Measurements from ENCODE around the gene PCDHA2.
"Not testable (repeated sequence)": the region's sequence is repeated elsewhere in the genome, so short reads cannot be mapped to it uniquely, and the experiment has no call there.

The PCDHA2 gene

GRCh38 chr5:140821375-140822280 lies 27.0 kb downstream of the PCDHA2 start, which contains the start of gene PCDHA5:
TSS of gene PCDHA5 (plus strand) at chr5:140821613.
- no peak for DNase-seq

GRCh38 chr5:140822281-140822629 lies 27.6 kb downstream of the PCDHA2 start:
- no peak for DNase-seq

- DNase-seq: not testable (repeated sequence)
These were observed 28.3 kb downstream of the PCDHA2 start for GRCh38 chr5:140822969-140823368.

- DNase-seq: no peak
These were observed 28.8 kb downstream of the PCDHA2 start for GRCh38 chr5:140823475-140823874.

- no peak for DNase-seq
These were observed 33.2 kb downstream of the PCDHA2 start, which contains the start of gene PCDHA6 for GRCh38 chr5:140827704-140828361. TSS of gene PCDHA6 (plus strand) at chr5:140827960. CDS start at chr5:140828092, 132 bp downstream.

GRCh38 chr5:140828362-140828737 lies 33.7 kb downstream of the PCDHA2 start:
- no peak for DNase-seq

GRCh38 chr5:140829511-140830501 lies 35.2 kb downstream of the PCDHA2 start:
- DNase-seq: not testable (repeated sequence)

GRCh38 chr5:140833993-140834392 lies 39.3 kb downstream of the PCDHA2 start, which contains the start of gene PCDHA7:
TSS of gene PCDHA7 (plus strand) at chr5:140834269. CDS start at chr5:140834384, 115 bp downstream.
- DNase-seq: no peak

GRCh38 chr5:140834439-140835008 lies 39.9 kb downstream of the PCDHA2 start:
- not testable (repeated sequence) for DNase-seq

- no peak for DNase-seq
These were observed 41.2 kb downstream of the PCDHA2 start for GRCh38 chr5:140835622-140836510.

GRCh38 chr5:140840978-140841962 lies 46.6 kb downstream of the PCDHA2 start, which contains the start of gene PCDHA8:
TSS of gene PCDHA8 (plus strand) at chr5:140841187. CDS start at chr5:140841322, 135 bp downstream.
- DNase-seq: peak in 1 of 2 donors; percentile 6

GRCh38 chr5:140842798-140843733 lies 48.4 kb downstream of the PCDHA2 start:
- DNase-seq: no peak
